ENCODE measurements around the gene PRKG1. TPM values are rescaled to one million over a fixed set of nuclear protein-coding genes. Genes with fewer than 3 reads are reported as not detected.

PRKG1 gene
- total and polyA plus RNA-seq, 4 donors = 0.46 to 5.1 (median 1.5) TPM

- no peaks in the 10 kb centered on the region for H3K9me3 ChIP-seq (ENCODE audit: control insufficient read depth in 4 of 4, low read length in 3 of 4)
Observed at GRCh38 chr10:51620131-51620530, 545.8 kb downstream of the PRKG1 start.

More at GRCh38 chr10:51620131-51620530, 545.8 kb downstream of the PRKG1 start:
- Histone ChIP-seq H3K4me1 (ENCODE audit: control insufficient read depth in 4 of 4, insufficient read depth in 4 of 4, low read length in 3 of 4) (no peaks in the 10 kb centered on the region), H3K9ac (ENCODE audit: low read depth in 1 of 2, low read length in 2 of 2) (no peak overlapping the region), H3K4me3 (ENCODE audit: low read depth in 1 of 3, low read length in 3 of 3) (no peak overlapping the region), H3K27ac (ENCODE audit: low read depth in 1 of 2, low read length in 2 of 2) (no peak overlapping the region), H3K36me3 (ENCODE audit: control insufficient read depth in 4 of 4, insufficient read depth in 3 of 4, low read depth in 1 of 4, low read length in 3 of 4) (no peaks in the 10 kb centered on the region), H3K27me3 (ENCODE audit: control insufficient read depth in 4 of 4, insufficient read depth in 4 of 4, low read length in 3 of 4) (no peaks in the 10 kb centered on the region)
- TF ChIP-seq REST (IDR thresholded peaks at IDR 0.05) = no peak
- TF ChIP-seq TAF1 (conservative IDR thresholded peaks at IDR 0.05) = no peak
- TF ChIP-seq RAD21 (IDR thresholded peaks at IDR 0.05) = no peak
- no peak for TF ChIP-seq JUND (IDR thresholded peaks at IDR 0.05)
- no peak for TF ChIP-seq CTCF (IDR thresholded peaks at IDR 0.05; ENCODE audit: low read depth, low read length, missing input control)
- TF ChIP-seq MAX (IDR thresholded peaks at IDR 0.05) = no peak
- TF ChIP-seq HNF4G (IDR thresholded peaks at IDR 0.05) = no peak
- TF ChIP-seq GABPA (IDR thresholded peaks at IDR 0.05 in 1 of 2, conservative IDR thresholded peaks at IDR 0.05 in 1 of 2) = no peak
- TF ChIP-seq ZBTB33 (IDR thresholded peaks at IDR 0.05) = no peak
- no peak for TF ChIP-seq FOXA1 (IDR thresholded peaks at IDR 0.05)
- no peak for TF ChIP-seq SP1 (IDR thresholded peaks at IDR 0.05)
- no peak for TF ChIP-seq FOXA2 (IDR thresholded peaks at IDR 0.05)
- no peak for TF ChIP-seq YY1 (IDR thresholded peaks at IDR 0.05)
- TF ChIP-seq NR2F2 (IDR thresholded peaks at IDR 0.05) = no peak
- WGBS = 83% methylated on average over 1 of the region's 1 CpG
- no peak for DNase-seq (ENCODE audit: low spot score)
